Activated CD4-positive, alpha-beta memory T cell treated with anti-CD3 and anti-CD28 coated beads for 36 hours (primary cell): Measurements from ENCODE around the gene ISG20L2. TPM values are rescaled to one million over a fixed set of nuclear protein-coding genes. Genes with fewer than 3 reads are reported as not detected.
A peak's percentile ranks its signal among the peaks of the same experiment; 100 is the strongest.

Experiments used
- CTCF ChIA-PET: fragments of 350-600 bp; sonication (Branson Sonifier 250); formaldehyde crosslinking; loops from one replicate; lab custom pipeline; 2021; ENCODE audit warnings: antibody characterized with exemption, inconsistent platforms; lab: Charles Lee
- POLR2A ChIA-PET: fragments of 350-600 bp; sonication (Branson Sonifier 250); formaldehyde crosslinking; loops from one replicate; lab custom pipeline; 2021; ENCODE audit warnings: antibody characterized with exemption; lab: Charles Lee
- DNase-seq: peaks from one replicate; pipeline ENCODE4 v3.0.0-alpha.2; 2020
- H3K27ac Mint-ChIP-seq: one replicate; pipeline ENCODE4 v1.8.0; 2021; ENCODE audit warnings: mixed read lengths
- H3K27me3 Mint-ChIP-seq: one replicate; pipeline ENCODE4 v1.8.0; 2021; ENCODE audit warnings: mixed read lengths
- H3K36me3 Mint-ChIP-seq: one replicate; pipeline ENCODE4 v1.8.0; 2021; ENCODE audit warnings: mixed read lengths
- H3K4me1 Mint-ChIP-seq: one replicate; pipeline ENCODE4 v1.8.0; 2021; ENCODE audit warnings: low read depth, mixed read lengths
- H3K4me3 Mint-ChIP-seq: one replicate; pipeline ENCODE4 v1.8.0; 2021; ENCODE audit warnings: mild to moderate bottlenecking, mixed read lengths
- H3K9me3 Mint-ChIP-seq: one replicate; pipeline ENCODE4 v1.8.0; 2021; ENCODE audit warnings: mixed read lengths
- intact Hi-C: fragments of 100-400 bp; cut with micrococcal nuclease; formaldehyde crosslinking; loops from one replicate; pipeline ENCODE4 v1.15.1; 2023
- total RNA-seq, 2 experiments: library from RNA; stranded (reverse); gene quantifications; one replicate each; pipeline ENCODE4 v1.2.3, GENCODE V29; 2021

The ISG20L2 gene
- total RNA-seq, 2 experiments from 2014 or later = 35.6 to 36.8 TPM

DNA sequence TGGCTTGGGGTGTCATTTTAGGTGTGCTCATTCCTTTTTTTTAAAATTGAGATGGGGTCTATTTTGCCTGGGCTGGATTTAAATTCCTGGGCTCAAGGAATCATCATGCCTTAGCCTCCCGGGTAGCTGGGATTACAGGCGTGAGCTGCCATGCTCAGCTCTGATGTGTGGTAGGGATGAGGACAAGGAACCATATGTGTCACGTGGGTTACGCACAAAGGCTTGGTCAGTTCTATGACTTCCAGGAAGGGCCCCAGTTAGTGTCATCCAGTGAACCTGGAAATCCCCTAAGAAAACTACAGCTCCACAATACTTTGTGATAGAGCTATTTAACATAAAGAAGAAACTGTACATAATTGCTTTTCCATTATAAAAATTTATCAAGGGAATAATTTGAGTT is 7.0 kb downstream of the ISG20L2 start:
- Mint-ChIP-seq H3K27me3 (no peaks in the 10 kb centered on the region), H3K4me3 (no peak overlapping the region), H3K4me1 (peaks cover 28% of the 10 kb centered on the region), H3K36me3 (peaks cover 35% of the 10 kb centered on the region), H3K9me3 (no peaks in the 10 kb centered on the region), H3K27ac (peak overlapping the region; percentile 77)
- ChIA-PET POLR2A (interaction anchor here (1.0 kb wide), 1 partner anchor 221 kb away, joined by 3 read pairs; the partner anchor contains the start of gene MEF2D), CTCF (interaction anchor here (0.6 to 34.5 kb wide), 6 partner anchors 9 to 96 kb away, joined by 3 to 1179 read pairs (median 3); partner anchors contain the start of genes CRABP2 and NES)
- DNase-seq = peak; percentile 38
- intact Hi-C loops = no loop called here

DNA sequence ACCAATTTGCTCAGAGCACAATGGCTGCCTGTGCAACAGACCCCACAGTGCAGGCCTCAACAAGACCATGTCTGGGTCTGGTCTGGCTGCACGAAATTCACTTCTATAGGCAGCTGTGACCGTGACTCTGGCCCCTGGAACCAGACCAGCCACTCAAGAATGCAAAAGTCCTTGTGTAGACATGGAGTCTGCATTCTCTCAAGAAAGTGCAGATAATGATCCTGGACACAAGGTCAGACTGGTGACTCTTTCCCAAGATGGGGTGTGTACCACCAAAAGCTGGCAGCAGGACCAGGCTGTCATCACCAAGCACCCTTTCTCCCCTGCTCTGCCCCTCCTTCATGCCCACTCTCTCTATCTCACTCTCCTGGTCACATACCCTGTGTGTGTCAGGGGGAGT is 7.4 kb downstream of the ISG20L2 start:
- H3K4me1 Mint-ChIP-seq = peaks cover 28% of the 10 kb centered on the region
- DNase-seq = no peak
- CTCF ChIA-PET = interaction anchor here (0.6 to 34.5 kb wide), 5 partner anchors 8 to 95 kb away, joined by 3 to 1179 read pairs (median 3); partner anchors contain the start of genes CRABP2 and NES
- POLR2A ChIA-PET = interaction anchor here (1.0 kb wide), 1 partner anchor 220 kb away, joined by 3 read pairs; the partner anchor contains the start of gene MEF2D
- no peaks in the 10 kb centered on the region for H3K27me3 Mint-ChIP-seq
- peak overlapping the region; percentile 77 for H3K27ac Mint-ChIP-seq
- peaks cover 35% of the 10 kb centered on the region for H3K36me3 Mint-ChIP-seq
- no peak overlapping the region for H3K4me3 Mint-ChIP-seq
- intact Hi-C loops = no loop called here
- no peaks in the 10 kb centered on the region for H3K9me3 Mint-ChIP-seq

DNA sequence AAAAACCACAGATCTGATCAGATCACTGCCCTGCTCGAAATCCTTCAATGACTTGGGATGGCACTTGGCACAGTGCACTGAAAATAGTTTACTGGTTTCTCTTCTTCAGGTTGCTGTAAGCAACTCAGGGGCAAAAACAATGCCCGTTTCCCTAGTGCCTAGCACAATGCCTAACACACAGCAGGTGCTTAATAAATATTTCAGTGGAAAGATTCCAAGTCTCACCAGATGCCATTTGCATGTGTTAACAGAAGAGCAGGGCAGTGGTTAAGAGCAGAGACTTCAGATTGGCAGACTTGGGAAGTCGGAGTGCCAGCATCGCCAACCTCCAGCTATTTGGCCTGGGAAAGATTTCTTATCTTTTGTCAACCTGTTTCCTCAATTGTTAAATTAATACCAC is 11.2 kb downstream of the ISG20L2 start:
- intact Hi-C loops = no loop called here
- H3K4me3 Mint-ChIP-seq = no peak overlapping the region
- H3K27me3 Mint-ChIP-seq = no peaks in the 10 kb centered on the region
- peaks cover 14% of the 10 kb centered on the region for H3K36me3 Mint-ChIP-seq
- no peak overlapping the region for H3K27ac Mint-ChIP-seq
- CTCF ChIA-PET = interaction anchor here (0.7 to 34.5 kb wide), 5 partner anchors 8 to 121 kb away, joined by 3 to 1179 read pairs (median 3); partner anchors contain the start of genes CRABP2 and NES
- H3K4me1 Mint-ChIP-seq = peaks cover 8% of the 10 kb centered on the region
- no peak for DNase-seq
- no peaks in the 10 kb centered on the region for H3K9me3 Mint-ChIP-seq
- POLR2A ChIA-PET = no interaction called here

DNA sequence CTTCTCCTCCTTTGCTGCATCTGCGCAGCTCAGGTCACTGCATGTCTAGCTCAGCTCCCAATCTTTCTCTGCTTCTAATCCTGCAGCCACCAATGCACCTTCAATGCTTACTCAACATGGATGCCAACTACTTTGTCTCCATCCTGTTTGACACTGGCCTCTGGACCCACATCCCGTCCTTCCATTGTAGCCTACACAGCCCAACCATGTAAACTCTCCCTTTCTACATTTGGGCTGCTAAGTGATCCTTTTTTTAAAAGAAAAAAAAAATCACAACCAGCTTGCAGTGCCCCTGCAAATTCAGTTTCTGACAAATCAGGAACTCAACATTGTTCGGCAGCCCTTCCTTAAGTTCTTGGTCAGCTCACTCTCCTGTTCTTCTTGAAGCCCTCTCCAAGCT is 13.7 kb downstream of the ISG20L2 start:
- Mint-ChIP-seq H3K9me3 (no peaks in the 10 kb centered on the region), H3K27me3 (no peaks in the 10 kb centered on the region), H3K4me3 (no peak overlapping the region), H3K27ac (no peak overlapping the region), H3K4me1 (peaks cover under 1% of the 10 kb centered on the region), H3K36me3 (peaks cover 3% of the 10 kb centered on the region)
- ChIA-PET CTCF (interaction anchor here (1.4 to 34.5 kb wide), 3 partner anchors 11 to 54 kb away, joined by 3 to 1179 read pairs (median 61); partner anchors contain the start of genes CRABP2 and NES), POLR2A (interaction anchor here (1.4 kb wide), 1 partner anchor 13 kb away, joined by 4 read pairs; the partner anchor contains the start of genes ISG20L2 and METTL25B)
- intact Hi-C loops = no loop called here
- no peak for DNase-seq

DNA sequence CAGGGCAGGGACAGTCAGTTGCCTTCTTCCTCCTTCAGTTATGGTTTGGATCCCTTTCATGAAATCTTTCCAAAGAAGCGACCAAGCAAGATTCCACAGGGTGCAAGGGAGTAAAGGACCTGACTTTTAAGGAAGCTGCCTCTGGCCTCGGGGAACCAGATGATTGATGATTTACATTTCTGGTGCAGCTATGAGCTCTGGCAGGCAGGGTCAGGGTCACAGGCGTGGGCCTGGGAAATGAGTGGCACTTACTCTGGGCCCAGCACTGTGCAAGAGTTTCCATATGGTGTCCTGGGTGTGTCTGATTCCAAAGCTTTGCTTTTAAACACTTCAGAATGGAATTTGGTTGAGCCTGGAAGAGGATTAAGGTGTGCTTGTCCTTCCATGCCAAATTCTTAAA is 15.9 kb downstream of the ISG20L2 start:
- ChIA-PET POLR2A (interaction anchor here (0.7 to 1.7 kb wide), 2 partner anchors 23 to 156 kb away, joined by 3 to 6 read pairs; no protein-coding TSS in a partner anchor), CTCF (interaction anchor here (1.0 to 34.5 kb wide), 5 partner anchors 9 to 327 kb away, joined by 3 to 1179 read pairs (median 4); partner anchors contain the start of genes CRABP2 and NES)
- H3K4me3 Mint-ChIP-seq = no peak overlapping the region
- no peak overlapping the region for H3K27ac Mint-ChIP-seq
- no peak for DNase-seq
- H3K9me3 Mint-ChIP-seq = no peaks in the 10 kb centered on the region
- intact Hi-C loops = no loop called here
- H3K36me3 Mint-ChIP-seq = peaks cover 2% of the 10 kb centered on the region
- H3K4me1 Mint-ChIP-seq = no peaks in the 10 kb centered on the region
- no peaks in the 10 kb centered on the region for H3K27me3 Mint-ChIP-seq

DNA sequence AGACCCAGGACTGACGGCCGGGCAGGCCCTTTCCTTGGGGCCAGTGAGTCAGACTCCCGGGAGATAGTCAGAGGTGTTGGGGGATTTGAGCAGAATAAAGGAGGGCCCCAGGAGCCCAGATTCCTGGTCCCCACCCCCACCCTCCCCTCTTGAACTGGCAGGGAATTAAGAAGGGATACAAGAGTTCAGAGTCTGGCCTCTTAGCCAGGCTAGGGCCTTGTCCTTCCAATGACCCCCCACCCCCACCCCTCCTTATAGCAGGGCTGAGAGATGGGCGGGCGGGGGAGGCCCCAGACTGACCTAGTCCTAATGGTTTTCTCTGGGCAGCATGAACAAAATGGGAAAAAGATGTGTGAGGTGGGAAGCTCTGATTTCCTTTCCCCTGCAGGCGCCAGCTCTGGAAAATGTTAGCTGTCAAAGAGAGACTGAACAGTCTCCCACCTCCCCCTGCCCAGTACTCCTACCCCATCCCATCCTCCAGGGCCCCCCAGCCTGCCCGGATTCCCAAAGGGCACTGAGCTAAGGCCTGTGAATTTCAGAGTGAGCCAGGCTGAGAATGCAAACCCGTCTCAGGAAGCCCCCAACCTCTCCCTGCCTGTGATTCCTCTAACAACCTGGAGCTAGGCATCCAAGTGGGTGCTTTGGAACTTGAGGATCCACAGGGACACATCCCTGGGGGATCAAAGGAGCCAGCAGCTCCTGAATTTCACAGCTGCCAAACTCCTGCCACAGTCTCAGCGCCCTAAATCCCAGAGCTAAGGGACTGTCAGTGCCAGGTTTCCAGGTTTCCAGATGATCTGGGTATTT is 17.4 kb downstream of the ISG20L2 start:
- H3K9me3 Mint-ChIP-seq = no peaks in the 10 kb centered on the region
- no peak overlapping the region for H3K4me3 Mint-ChIP-seq
- H3K27me3 Mint-ChIP-seq = no peaks in the 10 kb centered on the region
- intact Hi-C loops = no loop called here
- H3K27ac Mint-ChIP-seq = no peak overlapping the region
- H3K4me1 Mint-ChIP-seq = peaks cover 7% of the 10 kb centered on the region
- no peaks in the 10 kb centered on the region for H3K36me3 Mint-ChIP-seq
- DNase-seq = no peak
- ChIA-PET POLR2A (interaction anchor here (1.0 to 1.7 kb wide), 2 partner anchors 15 to 22 kb away, joined by 3 to 6 read pairs; no protein-coding TSS in a partner anchor), CTCF (interaction anchor here (0.6 to 34.5 kb wide), 6 partner anchors 9 to 325 kb away, joined by 3 to 1179 read pairs (median 4); partner anchors contain the start of genes CRABP2 and NES)

DNA sequence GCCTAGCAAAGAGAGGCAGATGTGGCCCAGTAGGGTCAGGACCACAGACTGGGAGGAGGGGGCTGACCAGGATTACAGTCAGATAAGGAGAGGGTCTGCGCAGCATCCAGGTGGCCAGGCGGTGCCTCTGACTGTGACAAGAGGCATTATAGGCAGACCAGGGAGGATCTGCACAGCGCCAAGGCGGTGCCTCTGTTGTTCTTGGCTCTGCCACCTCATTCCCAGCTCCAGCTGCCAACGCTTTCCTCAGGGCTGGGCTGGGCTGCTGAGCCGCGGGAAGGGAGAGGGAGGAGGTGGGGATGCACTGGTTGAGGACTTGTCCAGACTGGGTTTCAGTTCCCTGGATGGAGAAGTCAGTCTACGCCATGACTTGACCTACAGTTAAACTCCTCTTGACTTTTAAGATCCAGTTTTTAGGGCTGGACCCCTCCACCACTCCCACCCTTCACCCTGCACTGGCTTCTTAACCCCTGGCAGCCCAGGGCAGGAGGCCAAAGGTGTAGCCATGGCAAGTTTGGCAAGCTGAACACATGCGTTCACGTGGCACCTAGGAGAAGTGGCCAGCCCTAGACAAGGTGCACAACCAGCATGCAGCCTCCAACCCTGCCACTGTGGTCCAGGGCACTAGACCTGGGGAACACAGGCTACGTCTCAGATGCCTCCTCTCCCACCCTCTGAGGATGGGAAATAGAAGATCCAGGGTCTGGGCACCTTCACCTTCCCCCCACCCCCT is 18.6 kb downstream of the ISG20L2 start:
- POLR2A ChIA-PET = no interaction called here
- no peak overlapping the region for H3K27ac Mint-ChIP-seq
- H3K4me1 Mint-ChIP-seq = peaks cover 20% of the 10 kb centered on the region
- intact Hi-C loops = no loop called here
- CTCF ChIA-PET = interaction anchor here (6.9 to 34.5 kb wide), 2 partner anchors 16 to 19 kb away, joined by 61 to 1179 read pairs; partner anchors contain the start of genes CRABP2 and NES
- H3K4me3 Mint-ChIP-seq = no peak overlapping the region
- peaks cover 6% of the 10 kb centered on the region for H3K27me3 Mint-ChIP-seq
- H3K36me3 Mint-ChIP-seq = no peaks in the 10 kb centered on the region
- DNase-seq = no peak
- H3K9me3 Mint-ChIP-seq = no peaks in the 10 kb centered on the region

DNA sequence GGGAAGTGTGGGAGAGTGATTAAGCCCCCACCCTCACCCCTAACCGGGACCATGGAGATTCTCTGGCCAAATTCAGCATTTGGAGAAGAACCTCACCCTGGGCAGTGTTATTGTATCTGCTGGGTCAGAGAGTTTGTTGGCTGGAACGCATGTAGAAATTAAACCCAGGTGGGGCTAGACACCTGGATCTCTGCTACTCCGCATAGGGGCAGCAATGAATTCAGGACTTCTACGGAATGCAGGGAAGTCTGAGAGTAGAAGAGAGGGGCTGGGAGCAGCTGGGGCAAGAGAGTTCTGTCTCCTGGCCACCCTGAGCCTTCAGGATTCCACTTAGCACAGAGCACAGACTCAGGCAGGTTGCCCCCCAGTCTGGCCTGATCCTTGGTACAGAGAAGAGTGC is 19.5 kb downstream of the ISG20L2 start:
- peaks cover 27% of the 10 kb centered on the region for H3K4me1 Mint-ChIP-seq
- H3K27me3 Mint-ChIP-seq = peaks cover 15% of the 10 kb centered on the region
- no peak for DNase-seq
- H3K36me3 Mint-ChIP-seq = no peaks in the 10 kb centered on the region
- ChIA-PET POLR2A (no interaction called here), CTCF (interaction anchor here (0.8 to 36.2 kb wide), 3 partner anchors 5 to 85 kb away, joined by 3 to 1179 read pairs (median 1179); partner anchors contain the start of genes CRABP2, ISG20L2, METTL25B and NES)
- intact Hi-C loops = no loop called here
- H3K27ac Mint-ChIP-seq = no peak overlapping the region
- H3K4me3 Mint-ChIP-seq = no peak overlapping the region
- H3K9me3 Mint-ChIP-seq = no peaks in the 10 kb centered on the region

DNA sequence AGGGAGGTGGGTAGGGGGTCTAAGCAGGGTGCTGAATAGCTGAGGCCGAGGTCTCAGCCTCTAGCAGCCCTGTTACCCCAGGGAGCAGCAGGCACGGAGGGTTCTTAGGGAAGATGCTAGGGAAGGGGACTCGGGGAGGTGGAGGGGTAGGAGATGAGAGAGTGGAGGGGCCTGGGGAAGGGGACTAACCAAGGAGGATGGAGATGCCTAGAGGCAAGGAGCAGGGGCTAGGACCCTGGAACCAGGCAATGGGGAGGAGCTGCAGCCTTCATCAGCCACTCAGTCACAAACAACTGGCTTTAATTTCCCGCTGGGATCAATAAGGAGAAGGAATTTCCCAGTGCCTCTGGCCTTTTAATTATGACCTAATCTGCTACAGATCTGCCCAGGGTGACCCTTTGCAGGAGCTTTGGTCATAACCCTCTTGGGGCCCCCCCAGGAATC is 20.3 kb downstream of the ISG20L2 start:
- ChIA-PET POLR2A (no interaction called here), CTCF (interaction anchor here (0.8 to 36.2 kb wide), 3 partner anchors 6 to 84 kb away, joined by 3 to 1179 read pairs (median 1179); partner anchors contain the start of genes CRABP2, ISG20L2, METTL25B and NES)
- H3K27me3 Mint-ChIP-seq = peaks cover 20% of the 10 kb centered on the region
- H3K9me3 Mint-ChIP-seq = no peaks in the 10 kb centered on the region
- no peak overlapping the region for H3K27ac Mint-ChIP-seq
- intact Hi-C loops = no loop called here
- H3K4me1 Mint-ChIP-seq = peaks cover 28% of the 10 kb centered on the region
- DNase-seq = no peak
- H3K4me3 Mint-ChIP-seq = no peak overlapping the region
- H3K36me3 Mint-ChIP-seq = no peaks in the 10 kb centered on the region

DNA sequence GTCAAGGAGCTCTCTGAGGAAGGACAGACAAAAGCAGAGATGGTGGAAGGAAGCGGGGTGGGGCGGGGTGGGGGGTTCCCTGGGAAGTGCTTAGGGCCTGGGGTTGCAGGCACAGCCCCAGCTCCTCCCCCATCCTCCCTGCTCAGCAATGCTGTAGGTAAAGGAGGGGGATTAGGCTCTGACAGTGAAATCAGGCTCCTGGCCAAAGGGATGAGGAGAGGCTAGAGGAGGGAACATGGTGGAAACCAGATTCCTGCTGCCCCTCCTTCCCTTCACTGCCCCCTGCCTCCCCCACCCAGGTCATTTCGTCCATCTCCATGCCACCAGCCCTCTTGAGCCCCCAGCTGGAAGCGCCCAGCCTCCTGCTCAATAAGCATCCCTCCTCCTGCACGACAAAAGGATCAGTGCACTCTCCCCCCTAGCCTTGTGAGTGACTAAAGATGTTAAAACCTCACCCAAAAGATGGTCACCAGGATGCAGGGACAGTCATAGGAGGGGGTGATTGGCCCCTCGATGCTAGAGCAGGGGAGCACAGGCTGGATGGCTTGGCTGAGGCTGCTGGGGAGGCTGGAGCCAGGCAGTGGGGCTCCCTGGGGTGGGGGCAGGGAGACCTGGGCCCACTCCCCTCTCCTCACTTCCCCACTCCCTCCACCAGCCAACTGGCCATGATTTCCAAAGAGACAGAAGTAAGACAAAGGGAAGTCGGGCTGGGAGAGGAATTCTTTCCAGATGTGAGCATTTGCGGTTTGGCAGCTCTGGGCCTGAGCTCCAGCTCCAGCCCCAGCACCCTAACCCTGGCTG is 20.9 kb downstream of the ISG20L2 start:
- H3K27me3 Mint-ChIP-seq = peaks cover 23% of the 10 kb centered on the region
- no peak for DNase-seq
- no peaks in the 10 kb centered on the region for H3K9me3 Mint-ChIP-seq
- ChIA-PET CTCF (interaction anchor here (0.9 to 36.2 kb wide), 7 partner anchors 7 to 183 kb away, joined by 3 to 1179 read pairs (median 15); partner anchors contain the start of genes CRABP2, ISG20L2, METTL25B and MRPL24), POLR2A (no interaction called here)
- H3K36me3 Mint-ChIP-seq = no peaks in the 10 kb centered on the region
- peak overlapping the region; percentile 11 for H3K4me3 Mint-ChIP-seq
- peaks cover 28% of the 10 kb centered on the region for H3K4me1 Mint-ChIP-seq
- intact Hi-C loops = no loop called here
- no peak overlapping the region for H3K27ac Mint-ChIP-seq
